ENCODE measurements around the gene MYL3. TPM values are rescaled to one million over a fixed set of nuclear protein-coding genes. Genes with fewer than 3 reads are reported as not detected.
"Not testable (repeated sequence)": the region's sequence is repeated elsewhere in the genome, so short reads cannot be mapped to it uniquely, and the experiment has no call there.

MYL3 gene
- total RNA-seq, 1 experiment from 2014 or later, result not detected

- Histone ChIP-seq H3K27me3 (no peaks in the 10 kb centered on the region; the same call in 1 of the 2 replicates), H3K9me3 (replicated peaks) (no peaks in the 10 kb centered on the region), H3K36me3 (no peaks in the 10 kb centered on the region), H3K27ac (no peak overlapping the region), H3K4me1 (no peaks in the 10 kb centered on the region), H3K4me3 (no peak overlapping the region)
- no peak for DNase-seq
Measured at GRCh38 chr3:46831841-46832240, 31.4 kb downstream of the MYL3 start.

- H3K9me3 ChIP-seq (replicated peaks), result no peaks in the 10 kb centered on the region
- H3K36me3 ChIP-seq, result no peaks in the 10 kb centered on the region
- H3K4me3 ChIP-seq, result no peak overlapping the region
- no peak overlapping the region for H3K27ac ChIP-seq
- H3K4me1 ChIP-seq, result no peaks in the 10 kb centered on the region
- no peak for DNase-seq
- no peaks in the 10 kb centered on the region; the same call in 1 of the 2 replicates for H3K27me3 ChIP-seq
Measured at GRCh38 chr3:46831316-46831715, 31.9 kb downstream of the MYL3 start.

- Histone ChIP-seq H3K36me3 (no peaks in the 10 kb centered on the region), H3K27me3 (no peaks in the 10 kb centered on the region; the same call in 1 of the 2 replicates), H3K27ac (no peak overlapping the region), H3K4me1 (no peaks in the 10 kb centered on the region), H3K4me3 (no peak overlapping the region), H3K9me3 (replicated peaks) (no peaks in the 10 kb centered on the region)
- DNase-seq, result no peak
Measured at GRCh38 chr3:46830801-46831200, 32.4 kb downstream of the MYL3 start.

GRCh38 chr3:46829699-46830208 is 33.5 kb downstream of the MYL3 start:
- Histone ChIP-seq H3K9me3 (replicated peaks) (no peaks in the 10 kb centered on the region), H3K4me1 (no peaks in the 10 kb centered on the region), H3K36me3 (no peaks in the 10 kb centered on the region), H3K4me3 (no peak overlapping the region), H3K27me3 (no peaks in the 10 kb centered on the region; the same call in 1 of the 2 replicates), H3K27ac (no peak overlapping the region)
- no peak for DNase-seq

- no peak for DNase-seq
- Histone ChIP-seq H3K4me1 (no peaks in the 10 kb centered on the region), H3K4me3 (no peak overlapping the region)
Measured at GRCh38 chr3:46825450-46825849, 37.8 kb downstream of the MYL3 start.

GRCh38 chr3:46824211-46824970 is 38.9 kb downstream of the MYL3 start:
- Histone ChIP-seq H3K4me1 (no peaks in the 10 kb centered on the region), H3K27me3 (no peaks in the 10 kb centered on the region), H3K27ac (no peak overlapping the region), H3K9me3 (replicated peaks) (no peaks in the 10 kb centered on the region; the same call in 1 of the 2 replicates), H3K36me3 (no peaks in the 10 kb centered on the region), H3K4me3 (no peak overlapping the region)
- DNase-seq, result no peak

More at GRCh38 chr3:46825450-46825849, 37.8 kb downstream of the MYL3 start:
- Histone ChIP-seq H3K36me3 (no peaks in the 10 kb centered on the region), H3K27me3 (no peaks in the 10 kb centered on the region), H3K9me3 (replicated peaks) (no peaks in the 10 kb centered on the region; the same call in 1 of the 2 replicates), H3K27ac (no peak overlapping the region)

GRCh38 chr3:46823314-46823713 is 39.9 kb downstream of the MYL3 start:
- not testable (repeated sequence) for H3K4me1 ChIP-seq; DNase-seq; H3K27me3 ChIP-seq; H3K9me3 ChIP-seq (replicated peaks); H3K4me3 ChIP-seq; H3K27ac ChIP-seq; H3K36me3 ChIP-seq

GRCh38 chr3:46821553-46821952 is 41.7 kb downstream of the MYL3 start:
- H3K27ac ChIP-seq, result no peak overlapping the region
- no peaks in the 10 kb centered on the region for H3K27me3 ChIP-seq
- H3K36me3 ChIP-seq, result no peaks in the 10 kb centered on the region
- H3K9me3 ChIP-seq (replicated peaks), result no peaks in the 10 kb centered on the region; the same call in 1 of the 2 replicates
- H3K4me3 ChIP-seq, result no peak overlapping the region
- no peak for DNase-seq
- H3K4me1 ChIP-seq, result no peaks in the 10 kb centered on the region

GRCh38 chr3:46820852-46821251 is 42.4 kb downstream of the MYL3 start:
- no peaks in the 10 kb centered on the region for H3K4me1 ChIP-seq
- H3K27ac ChIP-seq, result no peak overlapping the region
- H3K27me3 ChIP-seq, result no peaks in the 10 kb centered on the region
- no peaks in the 10 kb centered on the region for H3K36me3 ChIP-seq
- no peak for DNase-seq
- H3K4me3 ChIP-seq, result no peak overlapping the region
- H3K9me3 ChIP-seq (replicated peaks), result no peaks in the 10 kb centered on the region; the same call in 1 of the 2 replicates

GRCh38 chr3:46812237-46812791 is 50.9 kb downstream of the MYL3 start:
- no peaks in the 10 kb centered on the region for H3K27me3 ChIP-seq
- no peaks in the 10 kb centered on the region for H3K9me3 ChIP-seq (replicated peaks)
- H3K4me3 ChIP-seq, result no peak overlapping the region
- DNase-seq, result peak; percentile 26 to 29
- H3K4me1 ChIP-seq, result no peaks in the 10 kb centered on the region
- no peak overlapping the region for H3K27ac ChIP-seq
- H3K36me3 ChIP-seq, result no peaks in the 10 kb centered on the region

- Histone ChIP-seq H3K27me3 (no peaks in the 10 kb centered on the region), H3K36me3 (no peaks in the 10 kb centered on the region), H3K9me3 (replicated peaks) (no peaks in the 10 kb centered on the region), H3K27ac (no peak overlapping the region), H3K4me1 (no peaks in the 10 kb centered on the region), H3K4me3 (no peak overlapping the region)
- no peak for DNase-seq
Measured at GRCh38 chr3:46811615-46812236, 51.5 kb downstream of the MYL3 start.

GRCh38 chr3:46808766-46809165 is 54.5 kb downstream of the MYL3 start:
- H3K4me1 ChIP-seq; H3K4me3 ChIP-seq; H3K27ac ChIP-seq; H3K36me3 ChIP-seq; DNase-seq; H3K27me3 ChIP-seq; H3K9me3 ChIP-seq (replicated peaks): not testable (repeated sequence)
